ENCODE data around the gene FBXL15.
A peak's percentile ranks its signal among the peaks of the same experiment; 100 is the strongest.

Gene FBXL15

DNA sequence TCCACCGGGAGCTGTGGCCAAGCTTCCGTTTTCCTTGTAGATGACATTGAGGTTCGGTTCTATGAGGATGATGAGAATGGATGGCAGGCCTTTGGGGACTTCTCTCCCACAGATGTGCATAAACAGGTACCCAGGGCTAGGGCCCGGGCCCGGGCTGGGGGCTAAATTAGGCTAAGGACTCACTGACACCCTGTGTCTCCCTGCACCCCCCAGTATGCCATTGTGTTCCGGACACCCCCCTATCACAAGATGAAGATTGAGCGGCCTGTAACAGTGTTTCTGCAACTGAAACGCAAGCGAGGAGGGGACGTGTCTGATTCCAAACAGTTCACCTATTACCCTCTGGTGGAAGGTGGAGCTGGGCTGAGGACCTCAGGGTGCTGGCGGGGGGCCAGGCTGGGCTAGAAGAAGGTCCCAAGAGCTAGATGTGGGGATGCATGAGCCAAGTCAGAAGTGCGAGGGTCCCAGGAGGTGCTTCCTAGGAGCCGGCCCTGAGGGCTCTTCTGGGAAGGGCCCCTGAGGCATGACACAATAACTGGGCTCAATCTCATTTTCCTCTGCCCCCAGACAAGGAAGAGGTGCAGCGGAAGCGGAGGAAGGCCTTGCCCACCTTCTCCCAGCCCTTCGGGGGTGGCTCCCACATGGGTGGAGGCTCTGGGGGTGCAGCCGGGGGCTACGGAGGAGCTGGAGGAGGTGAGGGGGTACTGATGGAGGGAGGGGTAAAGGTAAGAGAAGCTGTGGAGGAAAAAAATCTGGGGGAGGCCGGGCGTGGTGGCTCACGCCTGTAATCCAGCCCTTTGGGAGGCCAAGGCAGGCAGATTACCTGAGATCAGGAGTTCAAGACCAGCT lies 22.2 kb upstream of the FBXL15 start:
- no peak for DNase-seq (ENCODE audit: low read depth, low spot score)

DNA sequence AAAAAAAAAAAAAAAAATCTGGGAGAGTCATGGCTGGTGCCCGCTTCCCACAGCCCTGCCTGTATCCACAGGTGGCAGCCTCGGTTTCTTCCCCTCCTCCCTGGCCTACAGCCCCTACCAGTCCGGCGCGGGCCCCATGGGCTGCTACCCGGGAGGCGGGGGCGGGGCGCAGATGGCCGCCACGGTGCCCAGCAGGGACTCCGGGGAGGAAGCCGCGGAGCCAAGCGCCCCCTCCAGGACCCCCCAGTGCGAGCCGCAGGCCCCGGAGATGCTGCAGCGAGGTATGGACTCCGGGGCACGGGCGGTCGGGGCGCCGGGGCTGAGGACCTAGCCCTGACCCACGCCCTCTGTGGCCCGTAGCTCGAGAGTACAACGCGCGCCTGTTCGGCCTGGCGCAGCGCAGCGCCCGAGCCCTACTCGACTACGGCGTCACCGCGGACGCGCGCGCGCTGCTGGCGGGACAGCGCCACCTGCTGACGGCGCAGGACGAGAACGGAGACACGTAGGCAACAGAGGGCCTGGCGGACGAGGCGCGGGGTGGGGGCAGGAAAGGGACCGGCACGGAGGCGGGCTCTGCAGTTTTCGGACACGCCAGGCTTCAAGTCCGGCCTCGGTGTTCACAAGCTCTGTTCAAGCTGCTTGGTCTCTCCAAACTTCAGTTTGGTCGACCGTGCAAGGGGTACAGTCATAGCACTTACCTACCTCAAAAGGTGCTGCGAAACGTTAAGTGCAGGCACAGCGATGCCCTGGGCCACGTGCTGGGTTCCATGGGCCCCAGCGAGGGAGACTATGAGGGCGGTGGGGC lies 21.2 kb upstream of the FBXL15 start:
- DNase-seq (ENCODE audit: low read depth, low spot score): peak; percentile 63

DNA sequence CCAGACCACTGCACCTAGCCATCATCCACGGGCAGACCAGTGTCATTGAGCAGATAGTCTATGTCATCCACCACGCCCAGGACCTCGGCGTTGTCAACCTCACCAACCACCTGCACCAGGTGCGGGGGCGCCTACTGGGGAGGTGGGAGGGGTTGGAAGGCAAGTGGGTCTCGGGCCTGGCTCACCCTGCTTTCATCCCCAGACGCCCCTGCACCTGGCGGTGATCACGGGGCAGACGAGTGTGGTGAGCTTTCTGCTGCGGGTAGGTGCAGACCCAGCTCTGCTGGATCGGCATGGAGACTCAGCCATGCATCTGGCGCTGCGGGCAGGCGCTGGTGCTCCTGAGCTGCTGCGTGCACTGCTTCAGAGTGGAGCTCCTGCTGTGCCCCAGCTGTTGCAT lies 20.6 kb upstream of the FBXL15 start:
- DNase-seq (ENCODE audit: low read depth, low spot score): no peak

DNA sequence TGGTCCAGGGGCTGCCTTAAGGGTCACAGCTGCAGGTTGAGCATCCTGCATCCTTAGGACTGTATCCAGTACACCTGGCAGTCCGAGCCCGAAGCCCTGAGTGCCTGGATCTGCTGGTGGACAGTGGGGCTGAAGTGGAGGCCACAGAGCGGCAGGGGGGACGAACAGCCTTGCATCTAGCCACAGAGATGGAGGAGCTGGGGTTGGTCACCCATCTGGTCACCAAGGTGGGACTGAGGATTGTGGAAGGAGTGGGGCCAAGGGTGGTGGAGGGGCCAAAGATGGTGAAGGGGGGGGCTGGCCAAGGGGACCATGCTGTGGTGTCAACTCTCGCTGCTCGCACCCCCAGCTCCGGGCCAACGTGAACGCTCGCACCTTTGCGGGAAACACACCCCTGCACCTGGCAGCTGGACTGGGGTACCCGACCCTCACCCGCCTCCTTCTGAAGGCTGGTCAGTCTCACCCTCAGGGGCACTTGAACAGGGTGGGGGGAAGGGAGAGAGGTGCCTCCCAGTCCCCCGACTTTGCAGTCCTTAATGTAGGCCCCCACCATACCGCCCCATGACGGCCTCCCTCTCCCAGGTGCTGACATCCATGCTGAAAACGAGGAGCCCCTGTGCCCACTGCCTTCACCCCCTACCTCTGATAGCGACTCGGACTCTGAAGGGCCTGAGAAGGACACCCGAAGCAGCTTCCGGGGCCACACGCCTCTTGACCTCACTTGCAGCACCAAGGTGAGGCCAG lies 19.9 kb upstream of the FBXL15 start:
- DNase-seq (ENCODE audit: low read depth, low spot score): no peak

- DNase-seq (ENCODE audit: low read depth, low spot score): no peak
Measured at GRCh38 chr10:102401342-102401654, 19.3 kb upstream of the FBXL15 start.

GRCh38 chr10:102401735-102402511 lies 18.7 kb upstream of the FBXL15 start:
- DNase-seq (ENCODE audit: low read depth, low spot score): no peak

DNA sequence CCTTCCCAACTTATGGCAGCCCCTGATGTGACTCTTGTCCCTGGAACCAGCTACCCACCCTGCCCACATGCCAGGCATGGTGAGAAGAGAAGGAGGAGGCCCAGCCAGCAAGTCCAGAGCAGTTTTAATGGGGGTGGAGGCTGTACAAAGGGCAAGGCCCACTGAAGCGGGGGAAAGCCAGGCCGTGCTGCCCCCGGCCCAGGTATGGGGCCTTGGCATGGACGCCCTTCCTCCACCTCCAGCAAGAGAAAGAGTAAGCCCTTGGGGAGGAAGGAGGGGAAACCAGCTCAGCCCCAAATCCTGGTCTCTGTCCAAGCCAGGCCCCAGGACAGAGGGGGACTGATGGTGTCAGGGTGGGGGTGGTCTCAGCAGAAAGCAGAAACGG lies 18.1 kb upstream of the FBXL15 start:
- DNase-seq (ENCODE audit: low read depth, low spot score): no peak

DNA sequence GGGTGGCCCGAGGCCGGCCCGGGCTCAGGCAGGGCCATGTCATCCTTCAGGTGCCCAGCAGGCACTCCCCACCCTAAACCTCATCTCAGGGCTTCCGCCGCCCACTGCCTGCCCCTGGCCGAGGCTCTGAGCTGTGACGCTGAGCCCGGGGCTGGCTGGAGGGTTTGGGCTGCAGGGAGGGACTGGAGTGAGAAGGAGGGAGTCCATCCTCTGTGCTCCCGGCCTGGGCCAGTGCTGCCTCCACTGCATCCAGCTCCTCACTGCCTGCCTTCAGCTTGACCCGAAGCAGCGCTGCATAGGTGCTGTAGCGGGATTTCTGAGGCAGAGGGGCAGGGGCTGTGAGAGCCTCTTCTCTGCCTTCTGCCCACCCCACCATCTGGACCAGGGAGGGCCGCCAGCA lies 17.5 kb upstream of the FBXL15 start:
- DNase-seq (ENCODE audit: low read depth, low spot score): no peak

DNA sequence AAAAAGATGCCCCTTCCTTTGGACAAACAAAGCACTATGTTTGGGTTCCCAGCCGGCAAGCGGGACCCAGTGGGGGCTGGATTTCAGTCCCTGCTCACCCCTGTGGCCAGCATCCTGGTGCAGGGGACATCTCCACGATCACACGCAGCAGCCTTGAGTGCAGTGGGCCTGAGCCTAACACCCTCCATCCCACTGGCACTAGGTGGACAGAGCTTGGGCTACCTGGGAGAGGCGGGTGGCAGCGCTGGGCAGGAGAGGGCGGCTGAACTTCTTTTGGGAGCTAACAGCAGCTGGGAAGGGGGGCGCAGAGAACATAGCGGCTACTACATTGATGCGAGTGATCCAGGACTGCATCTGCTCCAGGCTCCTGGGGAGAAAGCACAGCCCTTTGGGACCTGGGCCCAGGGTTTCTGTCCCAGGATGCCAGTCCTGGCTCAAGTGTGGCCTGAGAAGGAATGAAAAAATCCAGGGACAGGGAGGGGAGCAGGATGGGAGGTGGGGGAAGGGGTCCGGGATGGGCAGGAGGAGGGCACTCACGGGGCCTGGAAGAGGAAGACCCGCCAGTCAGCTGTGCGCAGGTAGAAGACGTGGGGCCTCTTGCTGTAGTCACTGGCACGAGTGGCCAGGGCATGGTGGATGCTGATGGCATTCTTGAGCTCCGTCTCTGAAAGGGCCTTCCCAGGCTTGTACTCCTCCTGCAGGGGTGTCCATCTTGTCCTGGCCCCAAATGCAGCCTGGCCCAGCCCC lies 16.1 kb upstream of the FBXL15 start:
- no peak for DNase-seq (ENCODE audit: low read depth, low spot score)

- DNase-seq (ENCODE audit: low read depth, low spot score): no peak
Measured at GRCh38 chr10:102405108-102405571, 15.5 kb upstream of the FBXL15 start.

- DNase-seq (ENCODE audit: low read depth, low spot score): no peak
Measured at GRCh38 chr10:102405632-102406031, 15.0 kb upstream of the FBXL15 start.

- DNase-seq (ENCODE audit: low read depth, low spot score): no peak
Measured at GRCh38 chr10:102406815-102407214, 13.8 kb upstream of the FBXL15 start.

- no peak for DNase-seq (ENCODE audit: low read depth, low spot score)
Measured at GRCh38 chr10:102407425-102408130, 13.1 kb upstream of the FBXL15 start.

DNA sequence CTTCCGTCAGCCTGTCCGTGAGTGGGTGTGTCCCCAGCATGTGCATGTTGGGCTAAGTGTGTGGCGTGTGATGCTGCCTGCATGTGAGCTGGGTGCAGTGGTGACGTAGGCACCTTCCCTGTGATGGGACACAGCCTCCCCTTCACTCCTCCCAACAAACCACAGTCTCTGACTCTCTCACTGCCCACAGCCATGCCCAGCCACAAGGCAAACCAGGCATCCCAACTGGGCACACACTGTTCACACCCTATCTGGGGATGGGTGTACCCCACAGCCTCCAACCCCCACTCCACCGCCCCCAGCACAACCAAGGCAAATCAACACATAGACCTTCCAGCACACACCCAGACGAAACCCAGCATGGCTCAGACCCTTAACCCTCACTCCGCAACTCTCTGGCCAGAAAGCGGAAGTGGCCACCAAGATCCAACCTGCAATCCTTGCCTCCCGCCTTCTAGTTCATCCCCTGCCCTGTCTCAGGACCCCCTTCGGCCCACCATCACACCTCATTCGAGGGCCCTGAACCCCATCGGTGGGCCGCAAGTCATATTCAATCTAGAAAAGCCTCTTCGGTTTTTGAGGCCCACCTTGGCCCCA lies 12.4 kb upstream of the FBXL15 start:
- DNase-seq (ENCODE audit: low read depth, low spot score): no peak

DNA sequence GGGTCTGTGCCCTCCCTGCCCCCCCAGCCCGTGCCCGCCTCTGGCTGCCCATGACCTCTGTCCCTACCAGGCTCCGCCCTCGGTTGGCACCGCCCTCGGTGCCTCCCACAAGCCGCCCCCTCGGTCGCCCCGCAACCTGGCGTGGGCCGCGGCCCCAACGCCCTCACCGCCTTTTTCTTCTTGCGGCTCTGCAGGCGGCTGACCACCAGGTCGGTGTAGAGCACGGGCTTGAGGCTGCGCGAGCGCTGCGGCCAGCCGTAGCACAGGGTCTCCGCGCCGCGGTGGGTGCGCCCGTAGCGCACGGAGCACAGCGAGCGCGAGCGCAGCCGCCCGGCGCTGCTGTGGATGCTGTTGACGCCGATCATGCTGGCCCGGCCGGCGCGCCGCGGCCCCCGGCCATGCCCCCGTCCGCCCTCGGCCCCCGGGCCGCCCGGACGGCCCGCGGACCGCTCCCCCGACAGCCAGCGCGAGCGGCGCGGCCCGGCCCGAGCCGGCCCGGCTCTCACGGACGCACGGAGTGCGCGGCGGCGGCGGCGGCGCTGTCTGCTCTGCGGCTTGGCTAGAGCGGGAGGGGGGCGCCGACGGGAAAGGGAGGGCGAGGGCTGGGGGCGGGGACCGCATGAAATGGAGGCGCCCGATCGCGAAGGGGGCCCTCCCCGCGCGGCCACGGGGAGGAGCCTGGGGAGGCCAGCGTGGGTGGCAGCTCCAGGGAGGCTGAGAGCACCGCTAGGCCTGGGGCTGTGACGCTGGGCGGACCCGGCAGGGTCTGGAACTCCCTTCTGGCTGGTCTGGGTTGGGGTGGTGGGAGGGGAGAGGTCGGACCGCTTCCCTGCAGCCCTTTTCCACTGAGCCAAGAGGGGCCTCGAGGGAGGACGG lies 11.7 kb upstream of the FBXL15 start:
- DNase-seq (ENCODE audit: low read depth, low spot score): no peak

DNA sequence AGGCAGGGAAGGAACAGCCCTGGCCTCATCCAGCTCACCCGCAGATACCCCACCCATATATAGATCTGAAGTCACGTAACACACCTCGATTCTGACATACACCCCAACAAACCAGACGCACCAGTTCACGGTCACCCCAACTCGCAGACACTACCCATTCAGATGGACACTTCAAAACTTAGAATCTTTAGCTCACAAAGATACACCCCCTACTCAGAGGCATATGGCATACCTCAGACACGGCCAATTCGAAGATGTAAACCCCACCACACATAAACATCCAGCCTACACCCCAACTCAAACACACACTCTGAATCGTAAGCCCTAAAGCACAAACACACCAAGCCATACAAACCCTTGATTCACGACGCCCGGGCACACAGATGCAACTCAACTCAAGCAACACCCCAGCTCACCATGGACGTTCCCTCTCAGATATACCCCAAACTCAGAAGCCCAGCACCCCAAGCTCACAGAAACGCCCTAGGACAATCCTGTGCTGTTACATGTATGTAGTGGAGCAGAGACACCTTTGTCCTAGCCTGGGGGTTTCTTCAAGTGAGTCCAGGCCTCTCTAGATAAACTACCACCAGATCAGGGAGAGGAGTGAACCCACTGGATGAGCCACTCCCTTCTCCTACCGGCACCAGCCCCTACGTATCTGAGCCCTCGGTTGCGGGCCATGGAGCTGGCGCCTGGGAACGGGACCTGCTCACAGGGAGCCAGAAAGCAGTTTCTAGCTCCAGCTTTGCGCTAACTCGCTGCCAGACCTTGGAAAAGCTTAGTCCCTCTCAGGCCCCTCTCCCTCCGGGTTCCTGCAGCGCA lies 10.8 kb upstream of the FBXL15 start:
- DNase-seq (ENCODE audit: low read depth, low spot score): no peak

DNA sequence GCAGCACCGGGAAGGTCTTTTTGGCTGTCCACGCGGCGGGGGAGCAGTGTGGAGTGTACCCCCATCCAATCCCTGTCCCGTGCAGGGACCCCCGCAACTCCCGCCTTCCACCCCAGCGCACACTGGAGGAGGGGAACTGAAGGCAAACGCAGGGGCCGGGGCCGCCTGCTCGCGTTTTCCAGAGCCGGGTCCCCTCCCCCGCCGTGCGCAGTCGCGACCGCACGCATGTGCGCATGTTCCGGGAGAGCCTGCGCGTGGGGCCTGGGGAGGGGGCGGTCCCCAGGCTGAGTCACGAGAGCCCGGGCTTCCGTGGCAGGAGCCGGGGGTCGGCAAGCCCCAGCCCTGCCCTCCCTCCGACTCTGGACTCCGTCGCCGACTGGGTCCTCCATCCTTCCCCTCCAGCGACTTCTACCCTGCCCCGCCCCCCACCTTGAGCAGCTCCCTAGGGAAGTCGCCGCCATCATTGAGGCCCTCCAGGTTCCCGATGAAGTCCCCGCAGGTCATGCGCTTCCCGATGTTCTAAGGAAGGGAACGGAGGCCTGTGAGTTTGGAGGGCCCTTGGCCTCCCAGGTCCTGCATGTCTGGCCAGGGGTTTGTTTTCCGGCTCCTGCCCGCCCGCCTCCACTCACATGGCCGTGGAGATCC lies 10.1 kb upstream of the FBXL15 start:
- no peak for DNase-seq (ENCODE audit: low read depth, low spot score)
